Measurements from ENCODE around the gene COMTD1. TPM values are rescaled to one million over a fixed set of nuclear protein-coding genes. Genes with fewer than 3 reads are reported as not detected.

The COMTD1 gene
- total RNA-seq: 10 to 100 TPM in 1 of 2 donors, 1 to 10 TPM in 1; 9.6 to 14.4 TPM
- 9.8 TPM for polyA plus RNA-seq (2013, experiment 1 of 2)
- polyA plus RNA-seq (2013, experiment 2 of 2): 9.0 TPM
- long read RNA-seq, experiment 1, partial matches to known transcripts: 3 of 8 reads
- long read RNA-seq, experiment 1, other reads (novel, unspliced or antisense): 1 of 8 reads
- long read RNA-seq, experiment 2, partial matches to known transcripts: 0 of 3 reads
- long read RNA-seq, experiment 2, other reads (novel, unspliced or antisense): 0 of 3 reads
- long read RNA-seq, experiment 3, transcript COMTD1-201 (7 exons, 976 nt): major isoform, 10 of 23 reads
- long read RNA-seq, experiment 3, partial matches to known transcripts: 3 of 23 reads
- long read RNA-seq, experiment 3, other reads (novel, unspliced or antisense): 6 of 23 reads
- long read RNA-seq, experiment 4: 0 reads

DNA sequence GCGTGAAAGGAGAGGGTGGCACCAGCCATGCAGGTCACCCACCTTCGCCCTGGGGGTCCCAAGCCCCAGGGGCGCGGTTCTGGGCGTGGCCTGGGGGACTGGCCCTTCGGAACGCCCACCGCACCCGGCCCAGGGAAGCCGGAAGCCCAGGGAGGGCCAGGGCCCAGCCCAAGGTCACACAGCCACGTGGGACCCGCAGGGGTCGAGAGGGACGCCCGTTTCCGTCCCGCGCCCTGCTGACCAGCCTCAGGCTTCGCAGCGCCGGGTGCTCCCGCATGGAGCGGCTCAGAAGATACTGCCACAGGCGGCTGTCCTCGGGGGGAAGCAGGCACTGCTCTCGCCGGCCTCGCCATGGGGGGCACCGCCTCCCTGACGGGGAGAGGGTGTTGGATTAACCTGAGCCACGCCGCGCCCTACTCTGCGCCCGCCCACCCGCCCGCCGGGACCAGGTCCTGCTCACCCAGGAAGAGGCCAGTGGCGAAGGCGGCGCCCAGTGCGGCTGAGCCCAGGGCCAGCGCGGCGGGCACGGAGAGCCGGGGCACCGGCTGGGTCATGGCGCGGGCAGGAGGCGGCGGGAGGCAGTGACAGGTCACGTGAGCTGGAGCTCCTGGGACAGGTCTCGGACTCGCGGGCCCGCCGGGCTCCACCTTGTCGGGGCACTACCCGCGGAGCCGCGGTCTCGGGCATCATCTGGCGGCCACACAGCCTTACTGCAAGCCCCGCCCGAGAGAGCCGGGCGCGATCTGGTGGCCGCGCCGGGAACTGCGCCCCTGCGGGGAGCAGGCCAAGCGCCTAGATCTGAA, at the start of gene COMTD1:
COMTD1 (minus strand) TSS at position 583 of the 803 bp plus-strand sequence; CDS start at position 554, 29 bp downstream.
- H3K27me3 ChIP-seq (ENCODE audit: control insufficient read depth, insufficient read depth, low read length, poor library complexity, severe bottlenecking): no peaks in the 10 kb centered on the region
- Mint-ChIP-seq H3K4me3 (peak within 1 kb of the TSS; percentile 55), H3K36me3 (ENCODE audit: low read depth) (peaks cover 25% of the 10 kb centered on the region), H3K27me3 (ENCODE audit: insufficient read depth) (no peaks in the 10 kb centered on the region), H3K27ac (no peak within 1 kb of the TSS), H3K4me1 (peaks cover 14% of the 10 kb centered on the region), H3K9me3 (no peaks in the 10 kb centered on the region)
- no peak within 1 kb of the TSS for H3K27ac ChIP-seq (ENCODE audit: low read depth, low read length)
- H3K9ac ChIP-seq (ENCODE audit: extremely low read depth, low read length, poor library complexity, severe bottlenecking): peak within 1 kb of the TSS; percentile 8
- WGBS, 2 experiments (ENCODE audit: insufficient coverage in 1 of 2, insufficient read length in 1 of 2): 1% methylated on average over 35 to 76 of the region's 76 CpGs
- peak; percentile 99 for DNase-seq
- peak within 1 kb of the TSS; percentile 80 for H3K4me3 ChIP-seq (ENCODE audit: low read length)
- peaks cover 27% of the 10 kb centered on the region for H3K36me3 ChIP-seq (ENCODE audit: control insufficient read depth, insufficient read depth, low read length)
- H3K9me3 ChIP-seq (ENCODE audit: control insufficient read depth, low read length): no peaks in the 10 kb centered on the region
- peaks cover 5% of the 10 kb centered on the region for H3K4me1 ChIP-seq (ENCODE audit: control insufficient read depth, insufficient read depth, low read length)
- TF ChIP-seq, protein P1, sequence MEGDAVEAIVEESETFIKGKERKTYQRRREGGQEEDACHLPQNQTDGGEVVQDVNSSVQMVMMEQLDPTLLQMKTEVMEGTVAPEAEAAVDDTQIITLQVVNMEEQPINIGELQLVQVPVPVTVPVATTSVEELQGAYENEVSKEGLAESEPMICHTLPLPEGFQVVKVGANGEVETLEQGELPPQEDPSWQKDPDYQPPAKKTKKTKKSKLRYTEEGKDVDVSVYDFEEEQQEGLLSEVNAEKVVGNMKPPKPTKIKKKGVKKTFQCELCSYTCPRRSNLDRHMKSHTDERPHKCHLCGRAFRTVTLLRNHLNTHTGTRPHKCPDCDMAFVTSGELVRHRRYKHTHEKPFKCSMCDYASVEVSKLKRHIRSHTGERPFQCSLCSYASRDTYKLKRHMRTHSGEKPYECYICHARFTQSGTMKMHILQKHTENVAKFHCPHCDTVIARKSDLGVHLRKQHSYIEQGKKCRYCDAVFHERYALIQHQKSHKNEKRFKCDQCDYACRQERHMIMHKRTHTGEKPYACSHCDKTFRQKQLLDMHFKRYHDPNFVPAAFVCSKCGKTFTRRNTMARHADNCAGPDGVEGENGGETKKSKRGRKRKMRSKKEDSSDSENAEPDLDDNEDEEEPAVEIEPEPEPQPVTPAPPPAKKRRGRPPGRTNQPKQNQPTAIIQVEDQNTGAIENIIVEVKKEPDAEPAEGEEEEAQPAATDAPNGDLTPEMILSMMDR (conservative IDR thresholded peaks at IDR 0.05): peak; percentile 100

DNA sequence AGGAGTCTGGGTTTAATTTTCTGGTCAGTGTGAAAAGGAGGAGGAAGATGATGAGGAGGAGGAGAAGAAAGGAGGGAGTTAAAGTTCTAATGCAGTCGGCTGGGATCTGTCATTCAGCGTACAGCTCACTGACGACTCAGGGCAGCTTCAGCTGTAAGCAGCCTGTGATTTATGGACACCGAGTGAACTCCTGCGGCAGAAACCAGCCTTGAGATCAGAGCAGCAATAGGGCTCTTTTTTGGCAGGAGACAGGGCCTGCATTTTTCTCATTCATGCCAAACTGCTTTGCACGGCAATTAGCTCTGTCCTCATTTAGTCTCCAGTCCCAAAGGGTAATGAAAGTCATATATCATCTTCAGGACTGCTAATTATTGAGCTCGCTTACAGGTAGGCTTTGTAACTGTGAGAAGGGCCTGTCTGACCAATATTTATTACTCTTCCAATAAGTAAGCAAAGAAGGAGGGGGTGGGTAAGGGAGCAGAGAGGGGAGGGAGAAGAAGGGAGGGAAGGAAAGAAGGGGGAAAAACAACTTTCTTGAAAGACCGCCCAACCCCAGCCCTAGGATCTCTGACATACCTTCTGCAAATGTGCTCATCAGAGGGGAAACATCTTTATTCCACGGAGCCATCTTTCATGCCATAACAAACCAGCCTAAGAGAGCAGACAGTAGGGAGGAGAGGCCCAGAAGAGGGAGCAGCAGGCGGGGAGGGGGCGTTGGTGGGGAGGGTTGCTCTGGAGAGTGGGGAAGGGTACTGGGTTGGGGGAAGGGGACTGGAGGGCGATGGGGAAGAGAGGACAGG, 48.1 kb upstream of the COMTD1 start:
- DNase-seq: peak; percentile 49
- Histone ChIP-seq H3K27ac (ENCODE audit: low read depth, low read length) (peak overlapping the region; percentile 91), H3K36me3 (ENCODE audit: control insufficient read depth, insufficient read depth, low read length) (no peaks in the 10 kb centered on the region), H3K4me3 (ENCODE audit: low read length) (peak overlapping the region; percentile 72), H3K4me1 (ENCODE audit: control insufficient read depth, insufficient read depth, low read length) (no peaks in the 10 kb centered on the region), H3K9me3 (ENCODE audit: control insufficient read depth, low read length) (no peaks in the 10 kb centered on the region), H3K9ac (ENCODE audit: extremely low read depth, low read length, poor library complexity, severe bottlenecking) (no peak overlapping the region), H3K27me3 (ENCODE audit: control insufficient read depth, insufficient read depth, low read length, poor library complexity, severe bottlenecking) (peaks cover 5% of the 10 kb centered on the region)
- Mint-ChIP-seq H3K4me3 (peak overlapping the region; percentile 69), H3K36me3 (ENCODE audit: low read depth) (no peaks in the 10 kb centered on the region), H3K27me3 (ENCODE audit: insufficient read depth) (peaks cover 56% of the 10 kb centered on the region), H3K4me1 (peaks cover 16% of the 10 kb centered on the region), H3K9me3 (no peaks in the 10 kb centered on the region), H3K27ac (no peak overlapping the region)
- 15 to 57% methylated on average over 7 to 11 of the region's 12 CpGs for WGBS, 2 experiments (ENCODE audit: insufficient coverage in 1 of 2, insufficient read length in 1 of 2)
- TF ChIP-seq, protein P1 (conservative IDR thresholded peaks at IDR 0.05): no peak

DNA sequence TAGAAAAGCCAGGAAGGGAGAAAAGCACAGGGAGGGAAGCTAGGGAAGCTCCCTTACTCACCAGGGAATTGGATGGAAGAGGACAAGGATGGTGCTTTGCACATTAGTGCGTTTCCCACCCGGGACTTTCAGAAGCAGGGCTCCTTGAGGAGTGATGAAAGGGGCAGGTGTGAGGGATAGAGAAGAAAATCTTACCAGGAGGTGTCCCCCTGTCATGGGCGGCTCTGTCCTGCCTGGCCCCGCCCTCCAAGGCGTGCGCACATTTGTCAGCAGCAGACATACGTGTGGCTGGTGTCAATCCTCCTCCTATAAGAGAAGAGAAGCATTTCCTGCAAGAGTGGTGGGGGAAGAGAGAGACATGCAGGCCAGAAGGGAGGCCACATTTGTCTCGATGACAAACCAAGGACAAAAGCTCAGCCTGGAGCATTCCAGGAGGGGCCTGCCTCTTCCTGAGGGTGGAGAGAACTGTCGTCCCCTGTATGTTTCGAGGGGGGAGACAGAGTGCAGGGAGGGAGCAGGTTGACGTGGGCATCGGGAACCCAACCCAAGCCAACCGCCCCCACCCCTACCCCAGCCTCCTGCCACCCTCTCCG, 47.4 kb upstream of the COMTD1 start:
- peaks cover 55% of the 10 kb centered on the region for H3K27me3 Mint-ChIP-seq (ENCODE audit: insufficient read depth)
- H3K9me3 Mint-ChIP-seq: no peaks in the 10 kb centered on the region
- H3K4me1 Mint-ChIP-seq: peaks cover 16% of the 10 kb centered on the region
- Histone ChIP-seq H3K27ac (ENCODE audit: low read depth, low read length) (peak overlapping the region; percentile 91), H3K9me3 (ENCODE audit: control insufficient read depth, low read length) (no peaks in the 10 kb centered on the region), H3K4me1 (ENCODE audit: control insufficient read depth, insufficient read depth, low read length) (no peaks in the 10 kb centered on the region), H3K36me3 (ENCODE audit: control insufficient read depth, insufficient read depth, low read length) (no peaks in the 10 kb centered on the region), H3K4me3 (ENCODE audit: low read length) (peak overlapping the region; percentile 72), H3K9ac (ENCODE audit: extremely low read depth, low read length, poor library complexity, severe bottlenecking) (no peak overlapping the region), H3K27me3 (ENCODE audit: control insufficient read depth, insufficient read depth, low read length, poor library complexity, severe bottlenecking) (peaks cover 5% of the 10 kb centered on the region)
- peak; percentile 81 for DNase-seq
- peak overlapping the region; percentile 69 for H3K4me3 Mint-ChIP-seq
- H3K36me3 Mint-ChIP-seq (ENCODE audit: low read depth): no peaks in the 10 kb centered on the region
- H3K27ac Mint-ChIP-seq: no peak overlapping the region
- TF ChIP-seq, protein P1 (conservative IDR thresholded peaks at IDR 0.05): no peak
- WGBS, 2 experiments (ENCODE audit: insufficient coverage in 1 of 2, insufficient read length in 1 of 2): 7 to 20% methylated on average over 3 to 11 of the region's 14 CpGs
